Measurements from ENCODE around the gene EPHB1. TPM values are rescaled to one million over a fixed set of nuclear protein-coding genes. Genes with fewer than 3 reads are reported as not detected.
A peak's percentile ranks its signal among the peaks of the same experiment; 100 is the strongest.

EPHB1 gene
- total RNA-seq, 1 donor: under 0.01 TPM

DNA sequence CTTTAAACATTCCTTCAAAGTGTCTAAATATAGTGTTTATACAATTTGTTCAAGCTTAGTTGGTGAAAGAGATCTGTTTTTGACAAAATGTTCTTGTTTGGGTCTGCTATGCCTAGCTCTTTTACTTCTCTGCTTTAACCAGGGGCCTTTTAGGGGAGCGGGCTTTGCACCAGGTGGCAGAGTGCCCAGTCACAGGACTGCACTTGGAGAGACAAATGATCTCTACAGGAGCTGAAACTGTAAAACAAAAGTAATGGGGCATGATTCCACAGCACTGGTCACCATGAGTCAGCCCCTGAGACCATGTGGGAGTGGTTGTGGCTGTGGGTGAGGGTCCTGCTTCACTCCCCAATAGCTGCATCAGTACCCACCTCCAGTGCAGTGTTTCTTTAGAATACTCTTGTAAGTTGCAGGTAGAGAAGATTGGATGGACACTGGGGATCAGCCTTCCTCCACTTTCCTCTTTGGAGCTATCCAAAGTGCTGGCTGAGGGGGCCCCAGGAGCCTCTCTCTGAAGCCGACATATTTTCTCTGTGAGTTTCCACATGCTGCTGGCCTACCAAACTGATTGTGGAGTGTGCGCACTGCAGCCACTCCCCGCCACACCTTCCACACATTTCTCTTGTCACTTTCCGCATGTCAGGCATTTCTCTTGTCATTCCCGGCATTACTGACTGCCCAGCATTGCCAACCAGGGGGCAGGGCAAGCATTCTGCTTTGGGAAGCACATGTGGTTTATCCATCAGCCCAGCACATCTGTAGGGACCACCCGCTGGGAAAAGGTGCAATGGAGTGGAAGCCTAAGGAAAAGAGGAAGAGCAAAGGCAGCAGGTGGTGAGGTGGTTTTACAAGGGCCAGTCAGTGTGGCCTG, 110.0 kb downstream of the EPHB1 start:
- no peak for DNase-seq (ENCODE audit: low read depth in 2 of 3, low spot score in 2 of 3)

DNA sequence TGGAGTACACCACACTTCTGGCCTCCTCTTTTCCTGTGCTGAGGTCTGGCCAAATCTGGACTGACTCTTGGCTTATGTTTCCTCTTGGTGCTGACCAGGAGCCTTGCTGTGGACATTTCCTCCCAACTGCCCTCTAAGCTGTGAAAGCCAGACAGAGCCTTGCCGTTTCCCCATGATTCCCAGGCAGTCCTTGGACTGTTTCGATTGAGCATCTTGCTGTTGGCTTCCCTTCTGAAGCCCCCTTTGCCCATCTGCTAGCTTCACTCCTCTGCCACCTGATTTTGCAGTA, 110.5 kb downstream of the EPHB1 start:
- no peak for DNase-seq (ENCODE audit: low read depth in 2 of 3, low spot score in 2 of 3)

DNA sequence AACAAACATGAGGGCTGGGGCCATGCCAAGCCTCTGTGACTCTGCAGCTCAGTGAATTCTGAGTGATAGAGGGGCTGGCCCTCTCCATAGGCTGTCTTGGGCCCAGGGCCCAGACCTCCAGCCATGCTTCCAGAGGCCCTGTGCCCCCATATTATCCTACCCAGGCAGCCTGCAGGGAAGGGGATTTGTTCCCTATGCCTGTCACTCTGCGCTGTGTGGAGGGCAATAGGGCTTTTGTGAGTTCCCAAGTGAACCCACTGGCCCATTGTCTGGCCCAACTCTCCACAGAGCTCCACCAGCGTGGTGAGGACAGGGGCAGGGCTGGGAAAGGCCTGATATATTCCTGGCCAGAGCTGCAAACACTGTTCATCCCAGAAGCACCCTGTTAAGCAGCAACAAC, 113.2 kb downstream of the EPHB1 start:
- DNase-seq (ENCODE audit: low read depth in 2 of 3, low spot score in 2 of 3): no peak

DNA sequence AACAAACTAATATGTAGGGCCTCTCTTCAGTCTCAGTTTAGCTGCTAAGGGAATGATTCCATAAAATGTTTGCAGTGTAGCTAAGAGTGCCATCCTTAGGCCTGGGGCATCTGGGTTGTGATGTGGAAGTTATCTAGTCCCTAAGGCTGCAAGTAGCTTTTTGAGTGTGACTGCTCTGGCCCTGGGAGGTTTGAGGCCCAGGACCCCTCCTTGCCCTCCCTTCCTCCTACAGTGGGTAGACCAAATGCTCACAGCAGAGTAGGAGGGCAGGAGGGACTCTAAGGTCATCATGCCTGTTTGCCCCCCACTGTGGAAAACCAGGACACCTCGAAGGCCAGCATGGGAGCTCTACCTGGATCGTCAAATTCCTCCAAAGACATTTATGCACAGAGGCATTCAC, 115.0 kb downstream of the EPHB1 start:
- DNase-seq (ENCODE audit: low read depth in 2 of 3, low spot score in 2 of 3): no peak

DNA sequence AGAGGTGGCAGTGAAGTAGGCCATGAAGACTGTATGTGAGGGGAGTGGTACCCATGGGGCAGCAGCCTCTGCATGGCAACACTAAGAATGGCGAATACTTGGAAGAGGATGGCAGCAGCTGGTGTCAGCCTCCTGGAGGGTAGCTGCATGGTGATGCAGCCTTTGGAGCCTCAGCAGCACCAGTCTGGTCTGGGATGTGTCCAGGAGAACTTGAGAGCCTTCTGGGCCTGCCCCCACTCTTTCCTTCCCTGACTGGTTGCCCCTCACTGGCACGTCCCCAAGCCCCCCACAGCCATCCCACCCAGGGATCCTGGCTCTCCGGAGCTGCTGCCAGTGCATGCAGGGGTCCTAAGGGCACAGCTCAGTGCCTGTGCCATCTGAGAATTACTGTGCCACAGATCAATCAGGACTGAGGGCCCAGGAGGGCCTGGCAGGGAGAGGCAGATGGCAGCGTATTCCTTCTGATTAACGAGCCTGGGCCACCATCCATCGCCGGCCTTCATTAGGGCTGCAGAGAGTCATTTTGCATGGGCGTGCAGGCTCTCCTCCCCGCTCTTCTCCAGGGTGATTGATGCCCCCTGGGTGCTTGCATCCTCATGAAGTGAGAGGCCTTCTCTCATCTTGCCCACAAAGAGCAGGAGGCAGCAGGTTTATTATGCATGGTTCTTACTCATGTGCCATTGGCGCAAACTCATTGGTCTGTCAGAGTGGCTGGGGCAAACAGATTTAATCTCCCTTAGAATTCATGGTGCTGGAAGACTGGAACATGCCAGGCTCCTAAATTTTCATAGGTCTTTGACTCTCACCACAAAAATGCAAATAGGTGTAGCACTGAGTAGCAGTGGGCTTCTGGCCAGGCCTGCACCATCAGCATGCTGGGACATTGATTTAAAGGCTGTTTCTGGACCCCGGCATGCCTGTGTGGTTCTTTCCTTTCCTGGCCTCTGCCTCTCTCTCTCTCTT, 116.8 kb downstream of the EPHB1 start:
- no peak for DNase-seq (ENCODE audit: low read depth in 2 of 3, low spot score in 2 of 3)

DNA sequence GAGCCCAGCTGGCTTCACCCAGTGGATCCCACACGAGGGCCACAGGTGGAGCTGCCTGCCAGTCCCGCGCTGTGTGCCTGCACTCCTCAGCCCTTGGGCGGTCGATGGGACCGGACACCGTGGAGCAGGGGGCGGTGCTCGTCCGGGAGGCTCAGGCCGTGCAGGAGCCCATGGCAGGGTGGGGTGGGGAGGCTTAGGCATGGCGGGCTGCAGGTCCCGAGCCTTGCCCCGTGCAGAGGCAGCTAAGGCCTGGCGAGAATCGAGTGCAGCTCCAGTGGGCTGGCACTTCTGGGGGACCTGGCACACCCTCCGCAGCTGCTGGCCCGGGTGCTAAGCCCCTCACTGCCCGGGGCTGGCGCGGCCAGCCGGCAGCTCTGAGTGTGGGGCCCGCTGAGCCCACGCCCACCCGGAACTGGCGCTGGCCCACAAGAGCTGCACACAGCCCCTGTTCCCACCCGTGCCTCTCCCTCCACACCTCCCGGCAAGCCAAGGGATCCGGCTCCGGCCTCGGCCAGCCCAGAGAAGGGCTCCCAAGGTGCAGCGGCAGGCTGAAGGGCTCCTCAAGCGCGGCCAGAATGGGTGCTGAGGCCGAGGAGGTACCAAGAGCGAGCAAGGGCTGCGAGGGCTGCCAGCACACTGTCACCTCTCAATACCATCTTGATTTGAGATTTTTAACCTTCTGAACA, 121.4 kb downstream of the EPHB1 start:
- DNase-seq (ENCODE audit: low read depth in 2 of 3, low spot score in 2 of 3): no peak

DNA sequence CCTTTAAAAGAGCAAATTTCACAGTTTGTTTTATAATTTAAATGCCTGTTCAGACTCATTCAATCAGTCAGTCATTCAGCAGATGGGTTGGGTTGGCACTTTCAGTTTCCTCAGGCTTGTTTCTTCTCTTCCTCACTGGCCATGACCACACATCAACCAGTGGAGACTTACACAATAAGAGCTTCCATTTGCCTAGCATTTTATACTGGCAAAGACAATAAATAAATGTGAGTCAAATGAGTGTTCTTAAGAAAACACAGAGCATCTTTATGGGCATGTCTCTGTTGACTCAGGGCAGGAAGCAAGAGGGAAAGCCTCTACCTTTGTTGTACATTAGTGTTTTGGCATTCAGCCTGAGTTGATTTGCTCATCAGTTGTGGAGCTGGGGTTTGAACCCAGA, 122.6 kb downstream of the EPHB1 start:
- DNase-seq (ENCODE audit: low read depth in 2 of 3, low spot score in 2 of 3): no peak

DNA sequence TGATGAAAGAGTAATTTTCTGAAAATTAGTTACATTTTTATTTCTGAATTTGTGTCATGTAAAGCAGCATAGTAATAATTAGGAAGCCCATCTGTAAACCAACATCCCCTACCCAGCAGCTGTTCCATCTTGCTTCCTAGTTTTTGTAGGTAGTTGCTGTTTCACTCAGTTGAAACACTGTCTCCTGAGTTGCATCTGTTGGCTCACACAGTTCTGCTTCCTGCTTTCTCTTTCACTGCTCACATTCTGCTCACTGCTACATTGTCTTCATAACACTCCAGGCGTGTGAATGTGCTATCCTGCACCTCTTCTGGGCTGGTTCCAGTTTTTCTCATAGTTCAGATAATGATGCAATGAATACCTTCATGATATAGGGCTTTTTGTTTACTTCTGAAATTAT, 123.4 kb downstream of the EPHB1 start:
- DNase-seq (ENCODE audit: low read depth in 2 of 3, low spot score in 2 of 3): peak in 1 of 3 donors; percentile 58

DNA sequence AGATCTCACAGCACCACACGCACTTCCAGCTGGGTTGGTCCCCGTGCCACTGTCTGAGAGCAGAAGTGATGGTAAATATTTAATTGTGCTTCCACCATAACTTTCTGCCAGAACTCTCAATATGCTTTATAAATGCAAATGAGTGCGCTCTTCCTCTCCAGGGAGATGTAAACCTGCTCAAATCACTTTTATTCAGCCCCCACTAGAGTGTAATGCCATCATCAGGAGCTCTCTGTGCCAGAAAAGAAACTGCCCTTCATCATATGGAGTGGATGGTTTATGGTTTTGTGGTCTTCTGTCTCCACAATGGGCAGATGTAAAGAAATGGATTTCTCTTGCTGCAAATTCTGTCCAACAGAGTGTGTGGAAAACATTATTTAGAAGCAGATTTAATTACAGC, 127.0 kb downstream of the EPHB1 start:
- no peak for DNase-seq (ENCODE audit: low read depth in 2 of 3, low spot score in 2 of 3)

DNA sequence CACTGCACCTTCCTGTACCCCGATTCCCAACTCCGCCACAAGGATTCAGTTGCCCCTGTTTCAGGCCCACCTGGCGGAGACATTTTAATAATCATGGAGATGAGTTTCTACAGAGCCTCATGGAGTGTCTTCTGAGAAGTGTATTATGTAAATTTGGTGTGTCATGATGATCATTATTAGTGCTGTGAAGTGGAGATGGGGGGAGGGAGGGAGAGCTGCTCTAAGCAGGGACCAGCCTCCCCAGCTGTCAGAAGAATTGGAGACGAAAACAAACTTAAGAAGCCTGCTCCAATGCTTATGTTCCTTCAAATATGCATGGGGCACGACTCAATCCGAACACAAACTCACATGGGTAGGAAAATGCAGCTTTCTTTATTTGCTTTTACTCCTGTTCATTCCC, 127.8 kb downstream of the EPHB1 start:
- DNase-seq (ENCODE audit: low read depth in 2 of 3, low spot score in 2 of 3): no peak

DNA sequence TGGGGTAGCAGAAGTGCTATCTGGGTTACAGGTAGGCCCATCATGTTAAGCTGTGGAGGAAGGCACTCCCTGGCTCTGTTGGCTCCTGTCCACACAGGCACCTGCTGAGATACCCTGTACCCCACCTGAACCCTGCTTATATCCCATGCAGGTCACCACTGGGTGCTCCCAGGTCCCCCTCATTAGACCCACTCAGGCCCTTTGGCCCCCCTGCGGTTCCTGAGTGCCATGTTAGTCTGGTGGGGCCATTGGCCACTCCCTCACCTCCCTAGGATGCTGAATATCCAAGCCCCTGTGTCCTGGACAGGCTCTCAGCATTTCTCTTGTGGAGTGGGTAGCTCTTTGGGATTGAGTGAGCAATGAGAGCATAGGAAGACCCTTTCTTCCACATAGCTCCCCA, 128.2 kb downstream of the EPHB1 start:
- no peak for DNase-seq (ENCODE audit: low read depth in 2 of 3, low spot score in 2 of 3)

DNA sequence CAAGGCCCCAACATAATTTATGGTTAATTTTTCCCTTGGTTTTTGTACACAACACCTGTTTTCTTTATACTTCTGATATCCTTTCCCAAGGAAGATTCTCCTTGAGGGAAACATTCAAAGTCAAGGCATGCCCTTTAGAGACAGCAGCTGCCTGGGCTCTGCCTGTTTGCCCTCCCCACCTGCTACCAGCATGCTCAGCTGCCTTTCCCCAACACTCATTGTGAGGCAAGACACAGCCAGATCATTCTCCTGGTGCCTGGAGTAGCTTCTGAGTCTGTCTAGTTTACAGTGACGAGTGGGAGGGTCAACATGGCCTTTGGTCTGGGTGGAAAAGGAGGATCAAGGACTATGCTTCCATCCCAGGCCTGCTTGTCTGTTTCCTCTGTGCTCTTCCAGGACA, 132.5 kb downstream of the EPHB1 start:
- no peak for DNase-seq (ENCODE audit: low read depth in 2 of 3, low spot score in 2 of 3)

DNA sequence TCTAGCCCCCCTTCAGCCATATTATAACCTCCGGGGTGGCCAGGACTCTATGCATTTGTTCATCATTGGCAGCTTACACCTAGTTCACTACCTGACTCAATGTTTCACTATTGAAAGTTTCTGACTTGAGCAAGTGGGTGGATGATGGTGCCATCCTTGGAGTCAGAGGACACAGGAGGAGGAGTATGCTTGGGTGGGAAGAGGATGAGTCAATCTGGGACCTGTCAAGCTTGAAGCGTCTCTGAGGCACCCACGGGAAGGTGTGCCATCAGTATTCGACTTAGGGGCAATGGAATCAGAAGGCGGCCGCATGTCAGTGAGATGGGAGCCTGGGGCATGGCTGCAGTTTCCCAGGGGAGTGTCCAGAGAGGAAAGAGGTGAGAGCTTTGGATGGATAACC, 133.3 kb downstream of the EPHB1 start:
- DNase-seq (ENCODE audit: low read depth in 2 of 3, low spot score in 2 of 3): no peak

DNA sequence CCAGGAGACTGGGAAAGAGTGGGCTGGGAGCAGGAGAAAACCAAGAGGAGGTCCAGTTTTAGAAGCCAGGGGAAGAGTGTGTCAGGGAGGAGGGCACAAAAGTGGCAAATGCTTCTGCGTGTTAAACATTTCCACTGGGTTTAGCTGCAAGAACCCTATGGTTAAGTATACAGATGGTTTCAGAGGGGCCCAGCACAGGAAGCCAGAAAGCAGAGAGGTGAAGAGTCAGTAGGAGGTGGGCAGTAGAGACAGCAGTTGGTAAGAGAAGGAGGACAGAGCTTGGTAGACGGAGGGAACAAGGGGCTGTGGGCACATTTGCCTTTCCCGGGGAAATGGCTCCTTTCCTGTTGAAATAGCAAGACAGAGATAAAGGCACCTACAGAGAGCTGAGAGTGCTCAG, 133.8 kb downstream of the EPHB1 start:
- DNase-seq (ENCODE audit: low read depth in 2 of 3, low spot score in 2 of 3): no peak

DNA sequence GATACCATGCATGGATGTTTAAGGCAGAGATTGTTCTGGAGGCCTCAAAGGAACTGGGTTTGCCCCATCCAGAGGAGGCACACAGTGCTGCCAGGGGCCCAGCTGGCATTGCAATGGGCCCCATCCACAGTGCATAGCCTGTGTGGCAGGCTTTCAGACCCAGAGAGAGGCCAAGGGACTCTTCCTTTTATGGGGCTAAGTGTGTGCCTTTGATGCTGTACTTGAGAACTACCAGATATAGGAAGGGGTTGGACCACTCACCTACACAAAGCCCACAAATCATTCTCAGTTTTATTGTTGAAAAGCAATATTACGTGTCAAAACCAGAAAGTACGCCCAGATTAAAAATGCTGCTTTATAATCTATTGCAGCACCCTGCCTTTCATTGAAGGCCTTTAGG, 134.9 kb downstream of the EPHB1 start:
- DNase-seq (ENCODE audit: low read depth in 2 of 3, low spot score in 2 of 3): no peak

DNA sequence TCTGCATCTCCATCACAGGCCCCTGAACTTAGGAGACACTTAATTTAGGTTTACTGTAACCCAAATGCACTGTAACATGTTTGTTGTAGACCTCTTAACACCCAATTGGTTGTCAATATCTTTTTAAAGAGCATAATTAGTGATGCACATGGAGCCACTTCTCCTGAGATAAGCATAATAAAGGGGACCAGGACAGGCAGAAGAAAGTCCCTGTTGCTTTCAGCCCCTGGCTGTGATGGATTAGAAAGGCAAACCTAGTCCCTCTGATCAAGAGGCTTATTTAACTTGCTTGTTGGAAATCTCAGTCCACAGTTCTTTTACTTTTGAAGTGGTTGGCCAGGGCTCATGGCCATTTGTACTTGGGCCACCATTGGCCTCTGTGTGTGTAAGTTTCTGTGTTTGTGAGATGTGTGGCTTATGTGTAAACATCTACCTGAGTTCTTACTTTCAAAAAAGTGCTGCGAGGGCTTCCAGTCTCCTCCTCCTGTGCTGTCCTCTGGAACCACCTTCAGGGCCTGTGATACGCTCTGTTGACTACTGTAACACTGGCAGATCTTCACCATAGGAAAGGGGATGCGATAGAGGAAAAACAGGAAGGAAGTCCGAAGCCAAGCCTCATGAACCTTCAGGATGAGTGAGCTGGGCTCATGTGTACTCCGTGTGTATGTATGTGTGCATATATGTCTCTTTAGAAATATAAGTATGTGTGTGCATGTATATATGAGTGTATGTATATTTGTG, 136.2 kb downstream of the EPHB1 start:
- no peak for DNase-seq (ENCODE audit: low read depth in 2 of 3, low spot score in 2 of 3)

DNA sequence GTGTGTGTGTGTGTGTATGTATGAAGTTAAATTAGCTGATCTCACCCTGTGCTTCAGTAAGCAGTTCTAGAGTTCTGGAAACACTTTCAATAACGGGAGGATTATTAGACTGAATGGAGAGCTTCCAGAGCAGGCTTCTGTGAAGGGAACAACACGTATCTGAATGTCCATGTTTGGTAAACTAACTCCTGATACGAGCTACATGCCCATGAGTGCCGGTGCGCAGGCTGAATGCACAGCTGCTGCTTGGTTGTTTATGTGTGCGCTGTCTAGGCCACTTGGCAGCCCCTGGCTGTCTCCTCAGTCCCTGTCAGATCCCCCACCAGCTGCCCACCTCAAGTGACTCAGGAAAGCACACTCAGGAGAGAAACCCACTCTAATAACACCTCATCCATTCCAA, 137.0 kb downstream of the EPHB1 start:
- no peak for DNase-seq (ENCODE audit: low read depth in 2 of 3, low spot score in 2 of 3)

DNA sequence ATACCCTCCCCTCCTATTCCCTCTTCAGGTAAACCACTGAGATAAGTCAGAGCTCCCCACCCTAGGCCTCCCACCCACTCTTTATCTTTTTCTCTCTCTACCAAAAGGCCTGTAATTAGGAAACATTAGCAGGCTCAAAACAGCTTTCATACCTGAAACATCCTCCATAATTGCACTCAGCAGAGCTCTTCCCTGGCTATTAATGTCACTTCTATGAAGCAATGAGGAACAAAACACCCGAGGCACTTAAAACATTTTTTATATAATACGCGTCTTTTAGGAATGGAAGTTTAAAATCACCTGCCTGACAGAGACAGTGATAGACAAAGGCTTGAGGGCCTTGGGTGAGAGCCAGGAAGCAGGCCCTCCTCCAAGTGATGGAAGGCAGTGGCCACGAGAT, 138.9 kb downstream of the EPHB1 start:
- DNase-seq (ENCODE audit: low read depth in 2 of 3, low spot score in 2 of 3): no peak

DNA sequence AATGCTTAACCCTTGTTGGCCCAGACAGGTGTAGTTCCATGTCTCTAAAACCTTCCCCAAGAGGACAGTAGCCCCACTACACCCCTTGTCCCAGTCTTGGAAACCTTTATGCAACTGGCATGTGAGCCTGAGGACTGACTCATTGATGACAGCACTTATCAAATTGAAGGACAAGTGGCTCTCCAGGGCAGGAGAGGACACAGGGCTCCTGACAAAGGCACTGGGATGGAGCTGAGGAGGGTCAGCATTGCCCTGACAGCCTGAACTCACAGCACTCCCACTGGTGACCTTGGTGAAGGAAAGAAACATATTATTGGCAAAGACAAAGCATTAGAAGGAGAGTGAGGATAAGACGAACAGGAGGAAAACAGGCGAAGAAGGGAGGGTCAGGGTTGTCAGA, 139.9 kb downstream of the EPHB1 start:
- DNase-seq (ENCODE audit: low read depth in 2 of 3, low spot score in 2 of 3): no peak

DNA sequence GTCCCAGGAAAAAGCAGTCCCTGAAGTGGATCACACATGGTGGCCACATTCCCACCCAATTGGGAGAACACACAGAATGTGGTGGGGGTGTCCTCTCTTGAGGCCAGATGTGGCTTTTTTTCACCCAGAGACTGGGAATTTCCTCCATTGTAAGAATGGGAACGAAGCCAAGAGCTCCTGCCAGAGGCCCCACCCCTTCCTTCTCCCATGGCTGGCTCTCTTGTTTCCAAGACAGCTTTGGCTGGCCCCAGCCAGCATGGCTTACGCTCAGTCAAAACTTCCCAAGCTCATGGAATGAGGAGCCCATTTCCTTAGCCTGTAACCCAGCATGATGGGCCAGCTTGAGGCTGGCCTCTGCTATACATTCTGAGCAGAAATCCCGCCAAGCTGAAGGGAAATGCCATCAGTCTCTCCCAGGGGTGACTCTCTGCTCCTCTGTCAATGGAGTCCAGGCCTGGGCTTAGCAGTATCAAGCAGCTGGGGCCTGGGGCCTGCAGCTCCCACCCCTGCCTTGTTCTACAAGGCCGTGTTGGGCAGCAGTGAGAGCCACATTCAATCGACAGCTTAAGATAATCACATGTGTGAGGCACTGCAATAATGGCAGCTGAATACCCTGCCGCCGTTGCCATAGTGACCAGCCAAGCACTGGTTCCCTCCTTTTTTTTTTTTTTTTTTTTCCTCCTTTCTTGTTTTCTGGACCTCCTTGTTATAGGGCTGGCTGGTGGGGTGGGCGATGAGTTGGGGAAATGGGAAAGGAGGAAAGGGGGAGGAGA, 142.4 kb downstream of the EPHB1 start:
- DNase-seq (ENCODE audit: low read depth in 2 of 3, low spot score in 2 of 3): no peak
